Skeletal muscle tissue (tissue), 4 donors: Measurements from ENCODE around the gene RIBC1. TPM values are rescaled to one million over a fixed set of nuclear protein-coding genes. Genes with fewer than 3 reads are reported as not detected.

Experiments used
- H3K27ac ChIP-seq: one replicate; pipeline ENCODE4 v1.7.0; 2013; ENCODE audit warnings: mild to moderate bottlenecking, low read depth, low read length, inconsistent platforms
- H3K27me3 ChIP-seq, 3 donors: one replicate each; pipeline ENCODE4 v1.7.0; 2013; ENCODE audit warnings: low read length in 3 of 3; ENCODE audit not compliant: control insufficient read depth in 3 of 3, insufficient read depth in 3 of 3
- H3K36me3 ChIP-seq, 3 donors: one replicate each; pipeline ENCODE4 v1.7.0; 2013; ENCODE audit warnings: low read length in 3 of 3; ENCODE audit not compliant: control insufficient read depth in 3 of 3, insufficient read depth in 3 of 3
- H3K4me1 ChIP-seq, 3 donors: one replicate each; pipeline ENCODE4 v1.7.0; 2013; ENCODE audit warnings: low read length in 3 of 3, mild to moderate bottlenecking in 3 of 3; ENCODE audit not compliant: control insufficient read depth in 3 of 3, insufficient read depth in 3 of 3
- H3K4me3 ChIP-seq, 3 donors: one replicate each; pipeline ENCODE4 v1.7.0; 2013; ENCODE audit warnings: low read length in 3 of 3
- H3K9ac ChIP-seq, 3 donors: one replicate each; pipeline ENCODE4 v1.7.0; 2013; ENCODE audit warnings: low read length in 3 of 3, mild to moderate bottlenecking in 3 of 3, moderate library complexity in 2 of 3, low read depth in 1 of 3
- H3K9me3 ChIP-seq, 3 donors: one replicate each; pipeline ENCODE4 v1.7.0; 2013; ENCODE audit warnings: low read length in 3 of 3; ENCODE audit not compliant: control insufficient read depth in 3 of 3
- total RNA-seq: library from RNA; depleted of rRNA; stranded (reverse); fragments of >200 nt; gene quantifications from one replicate; pipeline ENCODE4 v1.2.3, GENCODE V29; 2014
- donor health status: Osteomylitis.

The RIBC1 gene
- total RNA-seq, 1 donor from 2014 or later = 0.52 TPM

- Histone ChIP-seq H3K27me3 (peaks cover 0 to 2% (median 0%) of the 10 kb centered on the region in 3 donors), H3K4me3 (peak within 1 kb of the TSS; percentile 84 to 90 (median 86)), H3K9me3 (no peaks in the 10 kb centered on the region), H3K36me3 (peaks cover 9 to 22% (median 20%) of the 10 kb centered on the region in 3 donors), H3K27ac (peak within 1 kb of the TSS; percentile 79), H3K9ac (peak within 1 kb of the TSS; percentile 82 to 85 (median 85)), H3K4me1 (peaks cover 6 to 12% (median 7%) of the 10 kb centered on the region in 3 donors)
Observed at GRCh38 chrX:53433651-53434639, 11.3 kb downstream of the RIBC1 start, which contains the start of gene HSD17B10. TSS of gene HSD17B10 (minus strand) at chrX:53434370. CDS start at chrX:53434345, 25 bp downstream.

GRCh38 chrX:53435997-53436396 lies 13.3 kb downstream of the RIBC1 start:
- Histone ChIP-seq H3K27me3 (peaks cover 0 to 2% (median 0%) of the 10 kb centered on the region in 3 donors), H3K36me3 (peaks cover 9 to 14% (median 14%) of the 10 kb centered on the region in 3 donors), H3K4me3 (no peak overlapping the region), H3K27ac (no peak overlapping the region), H3K9me3 (no peaks in the 10 kb centered on the region), H3K4me1 (peaks cover 11 to 19% (median 12%) of the 10 kb centered on the region in 3 donors), H3K9ac (no peak overlapping the region)

- Histone ChIP-seq H3K9me3 (no peaks in the 10 kb centered on the region), H3K4me3 (no peak overlapping the region), H3K27me3 (peaks cover 0 to 6% (median 0%) of the 10 kb centered on the region in 3 donors), H3K27ac (no peak overlapping the region), H3K9ac (no peak overlapping the region), H3K36me3 (peaks cover 2% of the 10 kb centered on the region in 3 donors), H3K4me1 (peaks cover 13 to 25% (median 14%) of the 10 kb centered on the region in 3 donors)
Observed at GRCh38 chrX:53437206-53437605, 14.5 kb downstream of the RIBC1 start.

- Histone ChIP-seq H3K9me3 (no peaks in the 10 kb centered on the region), H3K4me1 (peaks cover 13 to 27% (median 14%) of the 10 kb centered on the region in 3 donors), H3K9ac (no peak overlapping the region), H3K27me3 (peaks cover 0 to 6% (median 0%) of the 10 kb centered on the region in 3 donors), H3K36me3 (no peaks in the 10 kb centered on the region), H3K4me3 (no peak overlapping the region), H3K27ac (no peak overlapping the region)
Observed at GRCh38 chrX:53438174-53438831, 15.6 kb downstream of the RIBC1 start.

- peaks cover 9 to 22% (median 13%) of the 10 kb centered on the region in 3 donors for H3K4me1 ChIP-seq
- no peaks in the 10 kb centered on the region for H3K36me3 ChIP-seq
- H3K9me3 ChIP-seq = no peaks in the 10 kb centered on the region
- no peak overlapping the region for H3K4me3 ChIP-seq
- H3K9ac ChIP-seq = no peak overlapping the region
- H3K27me3 ChIP-seq = peaks cover 0 to 4% (median 0%) of the 10 kb centered on the region in 3 donors
- no peak overlapping the region for H3K27ac ChIP-seq
Observed at GRCh38 chrX:53438832-53439230, 16.2 kb downstream of the RIBC1 start.

- peak overlapping the region; percentile 79 for H3K27ac ChIP-seq
- H3K36me3 ChIP-seq = no peaks in the 10 kb centered on the region
- H3K9ac ChIP-seq = peak overlapping the region in 2 of 3 donors; percentile 65 to 79
- H3K9me3 ChIP-seq = no peaks in the 10 kb centered on the region
- H3K4me1 ChIP-seq = peaks cover 8 to 15% (median 9%) of the 10 kb centered on the region in 3 donors
- peaks cover 0 to 4% (median 0%) of the 10 kb centered on the region in 3 donors for H3K27me3 ChIP-seq
- H3K4me3 ChIP-seq = peak overlapping the region in 2 of 3 donors; percentile 62 to 65
Observed at GRCh38 chrX:53440101-53440500, 17.4 kb downstream of the RIBC1 start.

GRCh38 chrX:53440621-53441517 lies 18.2 kb downstream of the RIBC1 start:
- Histone ChIP-seq H3K4me3 (peak overlapping the region; percentile 62 to 74 (median 65)), H3K27me3 (peaks cover 0 to 4% (median 0%) of the 10 kb centered on the region in 3 donors), H3K27ac (peak overlapping the region; percentile 79), H3K9ac (peak overlapping the region; percentile 65 to 79 (median 65)), H3K36me3 (no peaks in the 10 kb centered on the region), H3K4me1 (peaks cover 8 to 15% (median 9%) of the 10 kb centered on the region in 3 donors), H3K9me3 (no peaks in the 10 kb centered on the region)

- H3K9me3 ChIP-seq = no peaks in the 10 kb centered on the region
- H3K27ac ChIP-seq = peak overlapping the region; percentile 79
- no peaks in the 10 kb centered on the region for H3K36me3 ChIP-seq
- H3K4me3 ChIP-seq = peak overlapping the region; percentile 62 to 74 (median 65)
- H3K4me1 ChIP-seq = peaks cover 6 to 15% (median 9%) of the 10 kb centered on the region in 3 donors
- peaks cover 0 to 4% (median 0%) of the 10 kb centered on the region in 3 donors for H3K27me3 ChIP-seq
- H3K9ac ChIP-seq = peak overlapping the region; percentile 20 to 79 (median 65)
Observed at GRCh38 chrX:53441531-53442321, 19.1 kb downstream of the RIBC1 start.
